Activated CD4-positive, alpha-beta T cell treated with anti-CD3 and anti-CD28 coated beads, Interleukin-2, amount 10 ng/mL, durations not matched to agents 24 days and 14 days (primary cell): ENCODE data around the gene NANOS1. TPM values are rescaled to one million over a fixed set of nuclear protein-coding genes. Genes with fewer than 3 reads are reported as not detected.
"Not testable (repeated sequence)": the region's sequence is repeated elsewhere in the genome, so short reads cannot be mapped to it uniquely, and the experiment has no call there.

ENCODE experiments used
- DNase-seq: peaks from one replicate; pipeline ENCODE4 v3.0.0; 2022
- H3K27ac Mint-ChIP-seq: one replicate; pipeline ENCODE4 v1.8.0; 2022; ENCODE audit warnings: mild to moderate bottlenecking, mixed read lengths
- H3K27me3 Mint-ChIP-seq: one replicate; pipeline ENCODE4 v1.8.0; 2022; ENCODE audit warnings: mixed read lengths
- H3K36me3 Mint-ChIP-seq: one replicate; pipeline ENCODE4 v1.8.0; 2022; ENCODE audit warnings: low read depth, mild to moderate bottlenecking, mixed read lengths
- H3K4me1 Mint-ChIP-seq: one replicate; pipeline ENCODE4 v1.8.0; 2021; ENCODE audit warnings: mixed read lengths
- H3K4me3 Mint-ChIP-seq: one replicate; pipeline ENCODE4 v1.8.0; 2022; ENCODE audit warnings: mild to moderate bottlenecking, moderate library complexity, mixed read lengths
- H3K9me3 Mint-ChIP-seq: one replicate; pipeline ENCODE4 v1.8.0; 2021; ENCODE audit warnings: mixed read lengths
- intact Hi-C: fragments of 100-400 bp; cut with micrococcal nuclease; formaldehyde crosslinking; loops from one replicate; pipeline ENCODE4 v1.15.1; 2023
- total RNA-seq: library from RNA; stranded (reverse); gene quantifications from 2 replicates; pipeline ENCODE4 v1.2.3, GENCODE V29; 2022

Gene NANOS1
- total RNA-seq, 1 donor from 2014 or later = 0.44 TPM

DNA sequence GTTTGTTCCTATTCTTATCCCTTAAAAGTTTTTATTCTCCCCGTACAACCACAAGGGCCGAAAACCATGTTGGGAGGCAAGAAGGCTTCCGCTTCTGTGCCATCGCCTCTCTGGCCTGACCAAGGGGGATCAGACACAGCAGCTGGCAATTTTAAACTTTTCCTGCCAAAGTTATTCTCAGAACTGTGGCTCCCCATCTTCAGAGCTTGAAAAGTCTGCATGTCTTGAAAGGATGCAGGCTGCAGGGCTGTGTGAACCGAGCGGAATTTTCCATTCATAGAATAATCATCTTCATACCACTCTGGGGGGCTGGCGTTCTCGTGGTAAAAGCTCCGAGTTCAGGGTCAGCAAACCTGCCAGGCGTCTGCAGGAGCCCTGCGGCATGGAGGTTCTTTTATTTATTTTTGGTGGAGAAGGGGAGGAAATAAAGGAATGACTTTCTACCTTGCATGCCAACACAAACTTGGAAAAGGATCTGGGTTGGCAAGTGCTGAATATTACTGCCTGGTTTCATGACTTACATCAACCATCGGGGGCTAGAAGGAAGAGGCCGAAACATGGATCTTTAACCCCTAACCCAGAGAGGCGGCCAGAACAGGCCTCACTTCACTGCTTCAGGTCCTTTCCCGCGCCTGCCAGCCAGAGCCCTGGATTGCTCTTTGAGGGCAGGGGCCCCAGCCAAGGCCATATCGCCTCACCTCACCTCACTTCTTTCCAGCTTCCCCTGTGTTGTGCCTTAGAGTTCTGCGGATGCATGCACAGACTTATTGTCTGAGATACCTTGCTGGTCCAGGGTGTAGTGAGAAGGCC is 3.0 kb upstream of the NANOS1 start:
- Mint-ChIP-seq H3K36me3 (peaks cover 5% of the 10 kb centered on the region), H3K27me3 (peaks cover 13% of the 10 kb centered on the region), H3K9me3 (no peaks in the 10 kb centered on the region), H3K27ac (no peak overlapping the region), H3K4me3 (no peak overlapping the region), H3K4me1 (peaks cover 8% of the 10 kb centered on the region)
- no peak for DNase-seq
- intact Hi-C loops = loop anchor here (5.0 kb wide), 1 partner anchor 459 kb away; no protein-coding TSS in a partner anchor

DNA sequence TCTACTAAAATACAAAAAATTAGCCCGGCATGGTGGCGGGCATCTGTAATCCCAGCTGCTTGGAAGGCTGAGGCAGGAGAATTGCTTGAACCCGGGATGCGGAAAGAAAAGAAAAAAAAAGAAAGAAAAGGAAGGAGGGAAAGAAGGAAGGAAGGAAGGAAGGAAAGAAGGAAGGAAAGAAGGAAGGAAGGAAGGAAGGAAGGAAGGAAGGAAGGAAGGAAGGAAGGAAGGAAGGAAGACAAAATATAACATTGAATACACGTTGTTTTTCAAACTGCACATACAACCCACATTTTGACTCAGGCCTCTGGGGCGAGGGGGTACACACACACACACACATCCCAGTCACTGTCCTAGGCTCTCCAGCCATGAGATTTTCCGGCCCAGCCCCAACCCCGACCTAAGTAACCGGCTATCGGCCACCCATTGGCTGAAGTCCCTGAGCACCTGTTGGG is 1.0 kb upstream of the NANOS1 start:
- Mint-ChIP-seq H3K4me3 (peak overlapping the region; percentile 66), H3K4me1 (peaks cover 18% of the 10 kb centered on the region), H3K27me3 (peaks cover 13% of the 10 kb centered on the region)

GRCh38 chr10:119028900-119029612 is 458 bp upstream of the NANOS1 start:
- Mint-ChIP-seq H3K36me3 (peaks cover 21% of the 10 kb centered on the region), H3K27me3 (peaks cover 13% of the 10 kb centered on the region), H3K4me1 (peaks cover 20% of the 10 kb centered on the region), H3K4me3 (peak overlapping the region; percentile 66), H3K9me3 (no peaks in the 10 kb centered on the region), H3K27ac (no peak overlapping the region)
- DNase-seq = peak; percentile 94
- intact Hi-C loops = loop anchor here (5.0 kb wide), 1 partner anchor 462 kb away; no protein-coding TSS in a partner anchor

More for the DNA sequence above, 1.0 kb upstream of the NANOS1 start:
- H3K9me3 Mint-ChIP-seq, DNase-seq: not testable (repeated sequence)
- peak overlapping the region; percentile 49 for H3K27ac Mint-ChIP-seq
- peaks cover 17% of the 10 kb centered on the region for H3K36me3 Mint-ChIP-seq
- intact Hi-C loops = loop anchor here (5.0 kb wide), 1 partner anchor 461 kb away; no protein-coding TSS in a partner anchor

GRCh38 chr10:119030421-119031250 is 1.1 kb downstream of the NANOS1 start:
- Mint-ChIP-seq H3K9me3 (no peaks in the 10 kb centered on the region), H3K4me3 (peak overlapping the region; percentile 49), H3K4me1 (peaks cover 22% of the 10 kb centered on the region), H3K36me3 (peaks cover 28% of the 10 kb centered on the region), H3K27ac (peak overlapping the region; percentile 45), H3K27me3 (peaks cover 13% of the 10 kb centered on the region)
- peak; percentile 86 for DNase-seq
- intact Hi-C loops = loop anchor here (2.0 to 5.0 kb wide), 2 partner anchors 50 to 622 kb away; partner anchors contain the start of genes BAG3 and EIF3A

DNA sequence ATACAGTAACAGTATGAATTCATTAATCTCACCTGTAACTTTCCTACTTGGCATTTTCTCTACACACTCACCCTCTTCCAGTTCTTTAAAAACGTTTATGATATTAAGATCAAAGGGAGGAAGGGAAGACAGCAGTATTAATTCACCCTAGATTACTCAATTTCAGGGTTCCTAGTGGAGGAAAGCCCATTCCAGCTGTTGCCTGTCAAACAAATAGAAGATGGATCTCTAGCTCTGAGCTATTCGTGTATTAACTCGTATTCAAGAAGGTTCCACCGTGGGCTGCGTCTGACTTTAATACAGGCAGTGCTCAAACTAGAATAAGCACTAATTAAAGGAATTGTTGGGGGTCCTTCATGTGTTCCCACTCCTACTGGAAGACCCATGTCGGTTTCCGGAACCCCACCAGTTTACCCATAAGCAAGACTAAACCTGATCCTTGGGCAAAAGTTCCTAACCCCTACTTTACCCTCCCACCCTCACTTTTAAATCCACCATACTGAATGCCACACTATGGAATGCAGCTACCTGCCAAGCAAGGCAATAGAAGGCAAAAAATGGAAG is 2.1 kb downstream of the NANOS1 start:
- H3K36me3 Mint-ChIP-seq = peaks cover 32% of the 10 kb centered on the region
- peaks cover 13% of the 10 kb centered on the region for H3K27me3 Mint-ChIP-seq
- H3K27ac Mint-ChIP-seq = no peak overlapping the region
- DNase-seq = no peak
- intact Hi-C loops = loop anchor here (2.0 to 5.0 kb wide), 2 partner anchors 49 to 621 kb away; partner anchors contain the start of genes BAG3 and EIF3A
- peak overlapping the region; percentile 49 for H3K4me3 Mint-ChIP-seq
- H3K9me3 Mint-ChIP-seq = no peaks in the 10 kb centered on the region
- H3K4me1 Mint-ChIP-seq = peaks cover 22% of the 10 kb centered on the region

GRCh38 chr10:119039161-119039560 is 9.6 kb downstream of the NANOS1 start:
- H3K27ac Mint-ChIP-seq = no peak overlapping the region
- intact Hi-C loops = no loop called here
- no peaks in the 10 kb centered on the region for H3K27me3 Mint-ChIP-seq
- DNase-seq = no peak
- peaks cover 78% of the 10 kb centered on the region for H3K36me3 Mint-ChIP-seq
- no peaks in the 10 kb centered on the region for H3K9me3 Mint-ChIP-seq
- peaks cover 19% of the 10 kb centered on the region for H3K4me1 Mint-ChIP-seq
- H3K4me3 Mint-ChIP-seq = no peak overlapping the region

DNA sequence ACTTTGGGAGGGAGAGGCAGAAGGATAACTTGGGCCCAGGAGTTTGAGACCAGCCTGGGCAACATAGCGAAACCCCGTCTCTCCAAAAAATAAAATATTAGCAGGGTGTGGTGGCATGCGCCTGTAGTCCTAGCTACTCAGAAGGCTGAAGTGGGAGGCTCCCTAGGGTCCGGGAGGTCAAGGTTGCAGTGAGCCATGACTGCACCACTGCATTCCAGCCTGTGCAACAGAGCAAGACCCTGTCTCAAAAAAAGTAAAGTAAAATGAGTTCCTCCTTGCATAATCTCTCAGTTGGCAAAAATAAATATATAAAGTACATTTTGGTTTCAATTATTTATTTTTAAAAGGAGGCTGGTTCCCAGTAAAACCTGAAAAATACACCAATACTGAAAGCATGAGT is 11.8 kb downstream of the NANOS1 start:
- intact Hi-C loops = no loop called here
- no peaks in the 10 kb centered on the region for H3K9me3 Mint-ChIP-seq
- H3K4me1 Mint-ChIP-seq = peaks cover 17% of the 10 kb centered on the region
- H3K27me3 Mint-ChIP-seq = no peaks in the 10 kb centered on the region
- no peak overlapping the region for H3K4me3 Mint-ChIP-seq
- H3K27ac Mint-ChIP-seq = no peak overlapping the region
- H3K36me3 Mint-ChIP-seq = peaks cover 84% of the 10 kb centered on the region
- DNase-seq = no peak

DNA sequence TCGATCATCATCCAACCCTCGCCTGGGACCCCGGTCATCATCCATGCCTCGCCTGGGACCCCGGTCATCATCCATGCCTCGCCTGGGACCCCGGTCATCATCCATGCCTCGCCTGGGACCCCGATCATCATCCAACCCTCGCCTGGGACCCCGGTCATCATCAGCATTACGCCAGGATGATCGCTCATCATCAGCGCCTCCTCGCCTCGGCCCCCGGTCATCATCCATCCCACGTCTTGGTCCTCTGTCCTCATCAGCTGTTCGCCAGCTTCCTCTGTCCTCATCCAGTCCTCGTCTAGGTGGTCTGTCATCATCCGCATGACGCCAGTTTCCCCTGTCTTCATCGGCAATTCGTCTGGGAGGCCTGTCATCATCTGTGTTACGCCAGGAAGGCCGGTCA is 12.7 kb downstream of the NANOS1 start:
- H3K4me3 Mint-ChIP-seq = no peak overlapping the region
- peaks cover 15% of the 10 kb centered on the region for H3K4me1 Mint-ChIP-seq

DNA sequence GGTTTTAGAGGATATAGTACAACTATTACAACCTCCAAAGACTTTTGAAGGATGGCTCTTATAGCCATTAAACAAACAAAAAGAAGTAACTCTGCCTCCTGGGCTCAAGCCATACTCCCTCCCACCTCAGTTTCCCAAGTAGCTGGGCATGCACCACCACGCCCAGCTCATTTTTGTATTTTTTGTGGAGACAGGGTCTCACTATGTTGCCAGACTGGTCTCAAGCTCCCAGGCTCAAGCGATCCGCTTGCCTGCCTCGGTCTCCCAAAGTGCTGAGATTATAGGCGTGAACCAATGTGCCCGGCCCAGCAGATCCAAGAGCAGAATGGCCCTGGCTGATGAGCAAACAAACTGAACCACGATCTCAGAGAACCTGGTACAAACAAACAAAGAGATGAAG is 16.0 kb downstream of the NANOS1 start:
- intact Hi-C loops = no loop called here
- Mint-ChIP-seq H3K9me3 (no peaks in the 10 kb centered on the region), H3K27me3 (no peaks in the 10 kb centered on the region), H3K4me1 (peaks cover 14% of the 10 kb centered on the region), H3K36me3 (peaks cover 91% of the 10 kb centered on the region), H3K27ac (no peak overlapping the region), H3K4me3 (no peak overlapping the region)
- DNase-seq = no peak

More for the DNA sequence above, 12.7 kb downstream of the NANOS1 start:
- Mint-ChIP-seq H3K27ac (peak overlapping the region; percentile 27), H3K27me3 (no peaks in the 10 kb centered on the region), H3K9me3 (no peaks in the 10 kb centered on the region), H3K36me3 (peaks cover 88% of the 10 kb centered on the region)
- DNase-seq = no peak
- intact Hi-C loops = no loop called here

DNA sequence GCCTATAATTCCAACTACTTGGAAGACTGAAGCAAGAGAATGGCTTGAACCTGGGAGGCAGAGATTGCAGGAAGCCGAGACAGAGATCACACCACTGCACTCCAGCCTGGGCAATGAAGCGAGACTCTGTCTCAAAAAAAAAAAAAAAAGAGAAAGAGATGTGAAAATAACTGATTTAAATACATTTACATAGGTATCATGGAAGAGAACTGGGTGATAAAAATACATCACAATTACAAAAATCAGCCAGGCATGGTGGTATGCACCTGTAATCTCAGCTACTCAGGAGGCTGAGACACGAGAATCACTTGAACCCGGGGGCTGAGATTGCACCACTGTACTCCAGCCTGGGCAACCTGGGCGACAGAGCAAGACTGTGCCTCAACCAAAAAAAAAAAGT is 19.8 kb downstream of the NANOS1 start:
- H3K27ac Mint-ChIP-seq = no peak overlapping the region

GRCh38 chr10:119049777-119050176 is 20.3 kb downstream of the NANOS1 start:
- Mint-ChIP-seq H3K36me3 (peaks cover 86% of the 10 kb centered on the region), H3K4me3 (no peak overlapping the region), H3K27me3 (no peaks in the 10 kb centered on the region), H3K9me3 (no peaks in the 10 kb centered on the region), H3K4me1 (peaks cover 11% of the 10 kb centered on the region), H3K27ac (no peak overlapping the region)
- no peak for DNase-seq
- intact Hi-C loops = no loop called here

More for the DNA sequence above, 19.8 kb downstream of the NANOS1 start:
- no peak for DNase-seq
- Mint-ChIP-seq H3K4me1 (peaks cover 11% of the 10 kb centered on the region), H3K27me3 (no peaks in the 10 kb centered on the region), H3K4me3 (no peak overlapping the region), H3K36me3 (peaks cover 84% of the 10 kb centered on the region), H3K9me3 (no peaks in the 10 kb centered on the region)
- intact Hi-C loops = no loop called here

DNA sequence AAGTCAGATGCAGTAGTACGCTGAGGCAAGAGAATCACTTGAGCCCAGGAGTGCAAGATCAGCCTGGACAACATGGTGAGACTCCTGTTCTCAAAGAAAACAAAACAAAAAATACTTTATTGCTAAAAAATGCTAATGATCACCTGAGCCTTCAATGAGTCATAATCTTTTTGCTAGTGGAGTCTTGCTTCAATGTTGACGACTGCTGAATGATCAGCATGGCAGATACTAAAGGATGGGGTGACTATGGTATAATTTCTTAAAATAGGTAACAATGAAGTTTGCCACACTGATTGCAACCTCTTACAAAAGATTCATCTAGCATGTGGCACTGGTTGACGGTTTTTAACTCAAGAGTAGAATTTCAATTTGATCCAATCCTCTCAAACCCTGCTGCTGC is 22.3 kb downstream of the NANOS1 start:
- DNase-seq = no peak
- Mint-ChIP-seq H3K4me1 (peaks cover 11% of the 10 kb centered on the region), H3K4me3 (no peak overlapping the region), H3K27ac (no peak overlapping the region), H3K27me3 (no peaks in the 10 kb centered on the region), H3K9me3 (no peaks in the 10 kb centered on the region), H3K36me3 (peaks cover 82% of the 10 kb centered on the region)
- intact Hi-C loops = no loop called here

- no peak overlapping the region for H3K27ac Mint-ChIP-seq
- no peak for DNase-seq
- H3K9me3 Mint-ChIP-seq = no peaks in the 10 kb centered on the region
- H3K4me3 Mint-ChIP-seq = no peak overlapping the region
- no peaks in the 10 kb centered on the region for H3K27me3 Mint-ChIP-seq
- intact Hi-C loops = no loop called here
- peaks cover 9% of the 10 kb centered on the region for H3K4me1 Mint-ChIP-seq
- peaks cover 80% of the 10 kb centered on the region for H3K36me3 Mint-ChIP-seq
These were observed 26.0 kb downstream of the NANOS1 start for GRCh38 chr10:119055472-119055871.
